Mucosa of rectum (tissue), 2 donors: ENCODE measurements around the gene ZSCAN22.

Experiments
- H3K27ac ChIP-seq, 2 donors: one replicate each; pipeline ENCODE4 v1.7.0; 2013; ENCODE audit warnings: inconsistent platforms in 2 of 2, low read depth in 2 of 2, low read length in 2 of 2
- H3K27me3 ChIP-seq, 2 donors: one replicate each; pipeline ENCODE4 v1.7.0; 2013; ENCODE audit warnings: low read length in 2 of 2; ENCODE audit not compliant: control insufficient read depth in 2 of 2, insufficient read depth in 2 of 2
- H3K36me3 ChIP-seq, 2 donors: one replicate each; pipeline ENCODE4 v1.7.0; 2013; ENCODE audit warnings: low read length in 2 of 2; ENCODE audit not compliant: control insufficient read depth in 2 of 2, insufficient read depth in 2 of 2
- H3K4me1 ChIP-seq, 2 donors: one replicate each; pipeline ENCODE4 v1.7.0; 2013; ENCODE audit warnings: low read length in 2 of 2, mild to moderate bottlenecking in 1 of 2; ENCODE audit not compliant: control insufficient read depth in 2 of 2, insufficient read depth in 2 of 2
- H3K4me3 ChIP-seq, 2 donors: one replicate each; pipeline ENCODE4 v1.7.0; 2013; ENCODE audit warnings: low read length in 2 of 2
- H3K9ac ChIP-seq, 2 donors: one replicate each; pipeline ENCODE4 v1.7.0; 2013; ENCODE audit warnings: low read length in 2 of 2, low read depth in 1 of 2, mild to moderate bottlenecking in 1 of 2
- H3K9me3 ChIP-seq, 2 donors: one replicate each; pipeline ENCODE4 v1.7.0; 2013; ENCODE audit warnings: low read length in 2 of 2; ENCODE audit not compliant: control insufficient read depth in 2 of 2
- donor health status: healthy.
- donor health status: Normal muscosa, but diverticular disease.

Gene ZSCAN22

DNA sequence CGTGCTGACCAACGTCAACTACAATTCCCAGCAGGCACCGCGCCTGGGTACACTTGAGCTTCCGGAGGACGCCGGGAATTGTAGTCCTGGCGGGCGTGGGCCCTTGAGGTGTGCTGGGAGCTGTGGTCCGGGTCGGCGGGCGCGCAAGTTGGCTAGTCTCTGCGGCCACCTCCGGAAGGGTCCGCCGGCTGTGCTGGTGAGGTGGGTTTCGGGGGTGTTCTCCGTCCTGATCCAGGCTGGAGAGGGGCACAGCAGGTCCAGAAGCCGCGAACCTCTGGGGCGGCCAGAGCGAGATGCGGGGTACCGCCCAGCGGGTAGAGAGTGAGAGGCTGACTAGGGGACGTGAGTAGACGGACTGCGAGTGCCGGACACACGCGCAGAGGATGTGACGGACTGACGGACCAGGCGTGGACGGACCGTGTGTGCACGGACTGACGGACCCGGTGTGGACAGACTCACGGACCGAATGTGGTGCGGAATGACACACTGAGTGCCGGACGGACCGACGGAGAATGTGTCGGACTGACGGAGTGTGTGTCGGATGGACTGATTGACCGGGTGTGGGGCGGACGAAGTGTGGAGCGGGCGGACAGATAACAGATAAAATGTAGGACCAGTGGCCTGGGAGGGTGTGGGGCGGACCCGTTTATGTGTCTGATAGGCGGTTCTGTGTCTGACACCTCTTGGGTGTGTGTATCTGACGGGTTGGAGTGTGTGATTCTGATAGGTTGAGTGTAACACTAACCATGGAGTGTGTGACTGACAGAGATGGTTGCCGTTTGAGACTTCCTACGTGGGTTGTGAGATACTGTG is at the start of gene ZSCAN22:
Gene ZSCAN22, plus strand, starts transcription at position 81 of the 813 bp plus-strand sequence. CDS start 7,809 bp downstream, outside the sequence.
- H3K9ac ChIP-seq = peak within 1 kb of the TSS; percentile 78 to 83
- H3K36me3 ChIP-seq = peaks cover 0 to 6% of the 10 kb centered on the region in 2 donors
- H3K27ac ChIP-seq = peak within 1 kb of the TSS; percentile 92 to 94
- H3K27me3 ChIP-seq = no peaks in the 10 kb centered on the region
- peaks cover 7 to 28% of the 10 kb centered on the region in 2 donors for H3K4me1 ChIP-seq
- peak within 1 kb of the TSS; percentile 89 to 93 for H3K4me3 ChIP-seq
- H3K9me3 ChIP-seq = no peaks in the 10 kb centered on the region

DNA sequence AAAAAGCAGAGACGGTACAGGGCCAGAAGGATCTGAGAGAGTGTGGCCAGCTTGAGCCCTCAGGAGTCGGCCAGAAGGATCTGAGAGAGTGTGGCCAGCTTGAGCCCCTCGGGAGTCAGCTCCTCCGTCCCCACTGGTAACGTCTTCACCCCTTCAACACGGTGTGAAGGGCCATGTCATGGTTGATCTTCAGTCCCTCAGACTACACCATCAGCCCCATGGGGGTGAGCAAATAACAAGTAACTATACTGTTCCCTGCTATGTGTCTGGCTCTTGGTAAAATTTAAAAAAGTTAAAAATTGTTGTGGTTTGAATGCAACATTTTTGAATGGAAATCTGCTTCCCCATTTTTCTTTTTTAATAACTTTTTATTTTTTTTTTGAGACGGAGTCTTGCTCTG is 49.6 kb upstream of the ZSCAN22 start:
- H3K4me3 ChIP-seq = no peak overlapping the region
- H3K9ac ChIP-seq = no peak overlapping the region
- peaks cover 8 to 10% of the 10 kb centered on the region in 2 donors for H3K9me3 ChIP-seq
- no peaks in the 10 kb centered on the region for H3K36me3 ChIP-seq
- peaks cover 3 to 4% of the 10 kb centered on the region in 2 donors for H3K4me1 ChIP-seq
- no peak overlapping the region for H3K27ac ChIP-seq
- no peaks in the 10 kb centered on the region for H3K27me3 ChIP-seq

DNA sequence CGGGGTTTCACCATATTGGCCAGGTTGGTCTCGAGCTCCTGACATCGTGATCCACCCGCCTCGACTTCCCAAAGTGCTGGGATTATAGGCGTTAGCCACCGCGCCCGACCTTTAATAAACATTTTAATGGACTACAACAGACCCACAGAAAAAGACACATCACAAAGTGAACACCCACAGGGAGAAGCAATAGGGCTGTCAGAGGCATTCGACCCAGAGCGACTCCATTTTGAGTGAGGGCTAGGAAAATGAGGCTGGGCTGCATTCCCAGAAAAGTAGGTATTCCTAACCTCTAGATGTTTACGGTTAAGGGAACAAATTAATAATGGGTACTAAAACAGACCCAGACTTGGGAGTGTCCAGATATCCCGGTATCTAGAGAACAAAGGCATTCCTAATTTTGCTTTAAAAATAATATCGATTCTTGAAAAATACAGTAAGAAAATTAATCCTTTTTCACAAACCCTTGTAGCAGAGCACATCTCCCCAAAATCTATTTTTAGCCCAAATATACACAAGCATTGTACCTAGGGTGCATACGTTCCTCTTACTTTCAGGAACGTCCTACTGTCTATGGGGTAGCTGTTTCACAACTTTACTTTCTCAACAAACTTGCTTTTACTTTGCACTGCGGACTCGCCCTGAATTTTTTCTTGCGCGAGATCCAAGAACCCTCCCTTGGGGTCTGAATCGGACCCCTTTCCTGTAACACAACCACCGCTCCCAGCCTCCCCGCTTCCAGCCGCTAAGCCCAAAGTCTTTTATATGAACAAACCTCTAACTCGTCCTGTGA is 48.9 kb upstream of the ZSCAN22 start:
- H3K9ac ChIP-seq = peak overlapping the region; percentile 68 to 81
- peaks cover 8 to 10% of the 10 kb centered on the region in 2 donors for H3K9me3 ChIP-seq
- no peaks in the 10 kb centered on the region for H3K27me3 ChIP-seq
- no peaks in the 10 kb centered on the region for H3K36me3 ChIP-seq
- H3K4me1 ChIP-seq = peaks cover 3 to 4% of the 10 kb centered on the region in 2 donors
- peak overlapping the region; percentile 74 to 84 for H3K27ac ChIP-seq
- H3K4me3 ChIP-seq = peak overlapping the region; percentile 84 to 88

DNA sequence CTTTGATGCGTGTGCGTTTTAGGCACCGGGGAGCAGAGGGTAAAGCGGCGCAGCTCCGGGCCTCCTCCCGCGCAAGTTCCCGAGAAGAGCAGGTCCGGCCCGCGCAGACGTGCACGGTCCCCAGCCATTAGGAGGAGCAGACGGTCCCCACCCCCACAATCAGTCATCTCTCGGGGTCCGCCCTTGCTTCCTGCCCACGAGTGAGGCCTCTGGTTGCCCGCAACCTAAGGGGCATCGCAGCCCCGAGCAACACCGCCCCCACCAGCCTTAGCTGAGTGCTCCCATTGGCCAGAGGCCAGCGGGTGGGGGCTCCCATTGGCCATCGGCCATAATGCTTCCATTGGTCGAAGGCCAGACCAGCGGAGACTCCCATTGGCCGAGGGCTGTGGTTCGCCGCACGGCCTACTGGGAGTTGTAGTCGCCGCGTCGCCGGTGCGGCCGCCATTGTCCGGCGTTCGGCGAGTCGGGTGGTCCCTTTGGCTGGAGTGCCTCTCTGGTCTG is 48.2 kb upstream of the ZSCAN22 start, which contains the start of gene ZNF8:
Gene ZNF8, plus strand, starts transcription at position 415 of the 501 bp plus-strand sequence. CDS start 127 bp downstream, outside the sequence.
- peak within 1 kb of the TSS; percentile 74 to 84 for H3K27ac ChIP-seq
- H3K27me3 ChIP-seq = no peaks in the 10 kb centered on the region
- no peaks in the 10 kb centered on the region for H3K36me3 ChIP-seq
- peak within 1 kb of the TSS; percentile 68 to 81 for H3K9ac ChIP-seq
- H3K9me3 ChIP-seq = peaks cover 8 to 10% of the 10 kb centered on the region in 2 donors
- peaks cover 3 to 4% of the 10 kb centered on the region in 2 donors for H3K4me1 ChIP-seq
- peak within 1 kb of the TSS; percentile 84 to 88 for H3K4me3 ChIP-seq

DNA sequence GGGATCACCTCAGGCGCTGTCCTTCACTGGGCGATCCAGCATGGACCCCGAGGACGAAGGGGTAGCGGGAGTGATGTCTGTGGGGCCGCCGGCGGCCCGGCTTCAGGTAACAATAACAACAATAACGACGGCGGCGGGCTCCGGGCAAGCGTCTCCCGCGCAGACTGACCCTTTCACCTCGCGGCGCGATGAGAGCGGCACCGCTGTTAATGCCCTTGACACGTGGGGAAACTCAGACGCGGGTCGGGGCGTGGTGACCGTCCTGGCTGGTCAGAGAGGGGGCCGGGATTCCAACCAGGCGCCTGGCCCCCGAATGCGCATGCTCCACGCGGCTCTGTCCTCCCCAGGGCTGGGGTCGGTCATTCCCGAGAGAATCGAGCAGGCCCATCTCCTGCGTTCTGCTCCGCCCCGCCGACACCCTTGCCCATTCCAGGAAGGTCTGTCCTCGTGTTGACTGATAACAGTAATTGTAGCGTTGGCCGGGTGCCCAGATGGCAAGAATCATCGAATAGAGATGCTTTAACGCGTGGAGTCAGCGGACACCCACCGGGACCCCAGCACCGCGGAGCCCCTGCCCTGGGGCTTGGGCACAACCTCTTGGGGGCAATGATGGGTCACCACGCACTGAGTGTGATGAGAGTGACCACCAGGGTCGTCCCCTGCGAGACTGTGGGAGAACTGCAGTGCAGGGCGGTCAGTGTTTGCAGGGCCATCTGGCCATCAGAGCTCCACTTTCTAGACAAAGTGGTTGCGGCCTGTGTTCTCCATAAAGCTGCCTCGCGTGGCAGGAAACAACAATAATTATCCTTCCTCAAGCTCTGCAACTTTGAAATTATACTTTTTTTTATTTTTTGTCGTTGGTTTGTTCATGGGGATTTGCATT is 47.5 kb upstream of the ZSCAN22 start:
- peaks cover 6 to 7% of the 10 kb centered on the region in 2 donors for H3K9me3 ChIP-seq
- no peaks in the 10 kb centered on the region for H3K36me3 ChIP-seq
- no peaks in the 10 kb centered on the region for H3K27me3 ChIP-seq
- peaks cover 3 to 4% of the 10 kb centered on the region in 2 donors for H3K4me1 ChIP-seq
- peak overlapping the region; percentile 84 to 88 for H3K4me3 ChIP-seq
- H3K27ac ChIP-seq = peak overlapping the region; percentile 74 to 84
- peak overlapping the region; percentile 68 to 81 for H3K9ac ChIP-seq

DNA sequence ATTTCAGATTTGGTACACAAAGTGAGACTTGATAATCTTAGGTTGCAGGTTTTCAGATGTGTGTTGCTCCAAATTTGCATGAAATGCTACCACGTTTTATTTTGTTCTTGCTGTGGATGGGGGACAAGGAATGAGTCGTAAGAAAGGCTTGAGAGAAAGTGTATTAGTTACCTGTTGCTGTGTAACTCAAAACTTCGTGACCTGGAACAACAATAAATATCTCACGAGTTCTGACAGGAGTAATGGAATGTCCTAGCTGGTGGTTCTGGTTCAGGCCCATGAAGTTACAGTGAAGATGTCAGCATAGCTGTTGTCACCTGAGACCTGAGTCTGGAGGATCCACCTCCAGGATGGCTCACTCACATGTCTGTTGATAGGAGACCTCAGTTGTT is 46.9 kb upstream of the ZSCAN22 start:
- H3K9me3 ChIP-seq = peaks cover 5 to 6% of the 10 kb centered on the region in 2 donors
- peaks cover 3 to 4% of the 10 kb centered on the region in 2 donors for H3K4me1 ChIP-seq
- H3K4me3 ChIP-seq = peak overlapping the region; percentile 84 to 88
- no peaks in the 10 kb centered on the region for H3K27me3 ChIP-seq
- peaks cover 0 to 3% of the 10 kb centered on the region in 2 donors for H3K36me3 ChIP-seq
- H3K9ac ChIP-seq = no peak overlapping the region
- H3K27ac ChIP-seq = no peak overlapping the region

DNA sequence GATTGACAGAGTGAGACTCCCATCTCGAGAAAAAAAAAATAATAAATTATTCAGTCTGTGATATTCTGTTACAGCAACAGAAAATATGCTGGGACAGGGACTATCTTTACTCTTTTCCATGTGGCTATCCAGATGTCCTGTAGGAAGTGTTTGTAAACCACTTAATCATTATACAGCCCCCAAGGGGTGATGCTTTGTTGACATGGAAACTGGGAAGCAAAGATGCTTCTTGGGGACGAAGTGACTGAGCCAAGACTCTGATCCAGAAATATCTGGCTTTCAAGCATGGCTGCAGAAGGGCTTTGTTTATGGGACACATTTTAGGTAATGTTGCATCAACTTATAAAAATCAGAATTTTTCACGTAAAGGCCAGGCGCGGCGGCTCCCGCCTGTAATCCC is 42.6 kb upstream of the ZSCAN22 start:
- H3K9ac ChIP-seq = no peak overlapping the region
- peaks cover 6 to 9% of the 10 kb centered on the region in 2 donors for H3K9me3 ChIP-seq
- H3K27ac ChIP-seq = no peak overlapping the region
- no peaks in the 10 kb centered on the region for H3K27me3 ChIP-seq
- peaks cover 34% of the 10 kb centered on the region in 2 donors for H3K36me3 ChIP-seq
- peaks cover 0 to 4% of the 10 kb centered on the region in 2 donors for H3K4me1 ChIP-seq
- no peak overlapping the region for H3K4me3 ChIP-seq

DNA sequence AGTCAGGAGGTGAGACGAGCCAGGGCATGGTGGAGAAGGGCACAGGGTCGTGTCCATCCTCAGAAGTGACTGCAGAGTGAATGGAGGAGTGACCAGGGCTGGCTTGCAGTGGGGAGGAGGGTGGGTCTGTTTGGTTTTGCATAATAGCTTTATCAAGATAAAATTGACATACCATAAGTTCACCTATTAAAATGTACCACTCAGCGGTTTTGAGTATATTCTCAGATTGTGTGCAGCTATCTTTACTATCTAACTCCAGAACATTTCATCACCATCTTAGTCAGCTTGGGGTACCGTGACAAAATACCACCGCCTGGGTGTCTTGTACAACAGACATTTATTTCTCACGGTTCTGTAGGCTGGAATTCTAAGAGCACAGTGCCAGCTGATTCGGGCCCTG is 34.9 kb upstream of the ZSCAN22 start:
- Histone ChIP-seq H3K9me3 (peaks cover 30 to 33% of the 10 kb centered on the region in 2 donors), H3K4me3 (no peak overlapping the region), H3K36me3 (peaks cover 57 to 68% of the 10 kb centered on the region in 2 donors), H3K27ac (no peak overlapping the region), H3K4me1 (no peaks in the 10 kb centered on the region), H3K27me3 (no peaks in the 10 kb centered on the region), H3K9ac (no peak overlapping the region)

DNA sequence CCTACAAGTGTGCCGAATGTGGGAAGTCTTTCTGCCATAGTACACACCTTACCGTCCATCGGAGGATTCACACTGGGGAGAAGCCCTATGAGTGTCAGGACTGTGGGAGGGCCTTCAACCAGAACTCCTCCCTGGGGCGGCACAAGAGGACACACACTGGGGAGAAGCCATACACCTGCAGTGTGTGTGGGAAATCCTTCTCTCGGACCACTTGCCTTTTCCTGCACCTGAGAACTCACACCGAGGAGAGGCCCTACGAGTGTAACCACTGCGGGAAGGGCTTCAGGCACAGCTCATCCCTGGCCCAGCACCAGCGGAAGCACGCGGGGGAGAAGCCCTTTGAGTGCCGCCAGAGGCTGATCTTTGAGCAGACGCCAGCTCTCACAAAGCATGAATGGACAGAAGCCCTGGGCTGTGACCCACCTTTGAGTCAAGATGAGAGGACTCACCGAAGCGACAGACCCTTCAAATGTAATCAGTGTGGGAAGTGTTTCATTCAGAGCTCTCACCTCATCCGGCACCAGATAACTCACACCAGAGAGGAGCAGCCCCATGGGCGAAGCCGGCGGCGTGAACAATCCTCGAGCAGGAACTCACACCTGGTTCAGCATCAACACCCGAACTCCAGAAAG is 31.9 kb upstream of the ZSCAN22 start:
- H3K4me3 ChIP-seq = peak overlapping the region in 1 of 2 donors; percentile 28
- H3K36me3 ChIP-seq = peaks cover 38 to 50% of the 10 kb centered on the region in 2 donors
- no peaks in the 10 kb centered on the region for H3K4me1 ChIP-seq
- no peak overlapping the region for H3K27ac ChIP-seq
- no peaks in the 10 kb centered on the region for H3K27me3 ChIP-seq
- no peak overlapping the region for H3K9ac ChIP-seq
- H3K9me3 ChIP-seq = peaks cover 26 to 27% of the 10 kb centered on the region in 2 donors
